Measurements from ENCODE around the gene CDC34.

CDC34 gene

GRCh38 chr19:575527-576506 lies 44.3 kb downstream of the CDC34 start:
- TF ChIP-seq CTCF (conservative IDR thresholded peaks at IDR 0.05), result no peak
- peak overlapping the region; percentile 94 for H3K27ac ChIP-seq

- H3K27ac ChIP-seq, result no peak overlapping the region
- no peak for TF ChIP-seq CTCF (conservative IDR thresholded peaks at IDR 0.05)
Observed at GRCh38 chr19:576768-577438, 45.3 kb downstream of the CDC34 start.

DNA sequence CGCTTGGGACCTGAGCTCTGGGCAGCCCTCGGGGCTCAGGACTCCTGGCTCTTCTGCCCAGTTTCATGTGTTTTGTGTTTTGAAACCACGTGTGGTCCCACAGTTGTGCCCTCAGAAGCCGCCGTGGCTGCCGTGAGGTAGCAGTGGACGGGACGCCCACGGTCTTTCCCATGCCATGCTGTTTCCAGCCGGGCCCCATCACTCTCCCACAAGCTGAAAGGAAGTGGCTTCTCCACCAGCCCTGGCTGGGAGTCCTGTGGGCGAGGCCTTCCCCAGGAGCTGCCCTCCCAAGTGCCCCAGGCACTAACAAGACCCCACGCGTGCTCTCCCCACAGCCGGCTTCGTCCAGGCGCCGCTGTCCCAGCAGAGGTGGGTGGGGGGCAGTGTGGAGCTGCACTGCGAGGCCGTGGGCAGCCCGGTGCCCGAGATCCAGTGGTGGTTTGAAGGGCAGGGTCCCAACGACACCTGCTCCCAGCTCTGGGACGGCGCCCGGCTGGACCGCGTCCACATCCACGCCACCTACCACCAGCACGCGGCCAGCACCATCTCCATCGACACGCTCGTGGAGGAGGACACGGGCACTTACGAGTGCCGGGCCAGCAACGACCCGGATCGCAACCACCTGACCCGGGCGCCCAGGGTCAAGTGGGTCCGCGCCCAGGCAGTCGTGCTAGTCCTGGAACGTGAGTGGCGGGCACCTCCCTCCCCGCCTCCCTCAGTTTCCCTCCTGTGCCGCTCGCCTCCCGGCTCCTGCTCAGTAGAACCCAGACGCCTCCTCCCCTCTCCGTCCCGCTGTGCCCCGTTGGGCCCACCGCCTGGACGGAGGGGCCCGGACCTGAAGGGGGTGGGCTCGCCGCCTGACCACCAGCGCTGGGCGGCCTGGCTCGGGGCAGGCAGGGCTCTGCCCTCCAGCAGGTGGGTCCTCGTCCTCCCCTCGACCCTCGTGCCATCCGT lies 46.2 kb downstream of the CDC34 start:
- no peak for TF ChIP-seq CTCF (conservative IDR thresholded peaks at IDR 0.05)
- H3K27ac ChIP-seq, result no peak overlapping the region

DNA sequence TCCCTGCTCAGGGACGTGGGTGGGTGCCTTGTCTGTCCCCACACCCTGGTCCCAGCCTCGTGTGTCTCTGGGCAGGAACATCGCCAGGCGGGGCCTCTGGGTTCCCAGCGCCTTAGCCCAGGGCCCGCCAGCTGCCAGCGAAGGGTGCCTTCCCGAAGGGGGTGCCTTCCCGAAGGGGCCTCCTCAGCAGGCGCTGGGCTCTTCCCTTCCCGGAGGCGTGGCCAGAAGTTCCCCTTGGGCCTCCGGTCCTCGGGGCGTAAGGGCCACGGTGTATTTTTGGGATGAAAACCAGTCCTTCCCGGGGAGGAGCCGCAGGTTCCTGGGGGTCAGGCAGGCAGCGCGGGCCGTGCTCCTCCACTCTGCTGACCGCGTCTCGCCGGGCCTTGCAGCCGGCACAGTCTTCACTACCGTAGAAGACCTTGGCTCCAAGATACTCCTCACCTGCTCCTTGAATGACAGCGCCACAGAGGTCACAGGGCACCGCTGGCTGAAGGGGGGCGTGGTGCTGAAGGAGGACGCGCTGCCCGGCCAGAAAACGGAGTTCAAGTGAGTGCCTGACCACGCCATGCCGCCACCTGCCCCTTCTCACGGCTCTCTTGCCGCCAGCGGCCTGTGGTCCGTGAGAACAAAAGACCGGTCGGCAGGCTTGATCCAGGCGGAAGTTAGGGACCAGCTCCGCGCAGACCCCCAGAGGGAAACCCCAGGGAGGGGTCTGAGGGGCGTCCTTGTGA lies 47.7 kb downstream of the CDC34 start:
- no peak for TF ChIP-seq CTCF (conservative IDR thresholded peaks at IDR 0.05)

DNA sequence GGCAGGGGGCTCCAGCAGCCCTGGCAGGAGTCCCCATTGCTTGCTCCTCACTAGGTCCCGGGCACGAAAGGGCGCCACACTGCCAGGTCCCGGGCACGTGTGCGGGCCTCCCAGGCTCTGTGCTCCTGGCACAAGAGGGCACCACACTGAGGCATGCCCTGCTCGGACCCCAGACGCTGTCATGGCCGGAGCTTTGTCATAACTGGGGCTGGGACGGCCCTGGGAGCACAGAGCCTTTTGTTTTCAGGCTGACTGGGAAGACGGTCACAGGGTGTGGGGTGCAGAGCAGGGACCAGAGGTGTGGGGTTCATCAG lies 48.2 kb downstream of the CDC34 start:
- no peak for TF ChIP-seq CTCF (conservative IDR thresholded peaks at IDR 0.05)
- no peak overlapping the region for H3K27ac ChIP-seq

More for the DNA sequence above, 47.7 kb downstream of the CDC34 start:
- no peak overlapping the region for H3K27ac ChIP-seq

- H3K27ac ChIP-seq, result no peak overlapping the region
Observed at GRCh38 chr19:580274-580835, 48.8 kb downstream of the CDC34 start.

More at GRCh38 chr19:580274-580835, 48.8 kb downstream of the CDC34 start:
- no peak for TF ChIP-seq CTCF (conservative IDR thresholded peaks at IDR 0.05)

Measured in VCaP (cell line).